Retinal pigment epithelial cell (primary cell): ENCODE measurements around the gene TRAPPC4.
"Not testable (repeated sequence)": the region's sequence is repeated elsewhere in the genome, so short reads cannot be mapped to it uniquely, and the experiment has no call there.

Experiments
- DNase-seq: peaks from one replicate; pipeline ENCODE4 v3.0.0-alpha.2; 2010; ENCODE audit warnings: low read depth
- H3K4me3 ChIP-seq: 2 replicates; pipeline ENCODE4 v1.5.1; 2011; ENCODE audit warnings: mild to moderate bottlenecking, low read length, control low read depth, moderate library complexity
- TF ChIP-seq, protein P1 (sequence below): conservative IDR thresholded peaks from 2 replicates; pipeline ENCODE4 v1.5.1; 2011; ENCODE audit warnings: low read depth, low read length, control low read depth, inconsistent platforms

TRAPPC4 gene

GRCh38 chr11:118980191-118980881 is 38.2 kb upstream of the TRAPPC4 start:
- no peak for DNase-seq
- H3K4me3 ChIP-seq: no peak overlapping the region

GRCh38 chr11:118984337-118984736 is 34.2 kb upstream of the TRAPPC4 start:
- not testable (repeated sequence) for DNase-seq, H3K4me3 ChIP-seq

More at GRCh38 chr11:118980191-118980881, 38.2 kb upstream of the TRAPPC4 start:
- TF ChIP-seq, protein P1, sequence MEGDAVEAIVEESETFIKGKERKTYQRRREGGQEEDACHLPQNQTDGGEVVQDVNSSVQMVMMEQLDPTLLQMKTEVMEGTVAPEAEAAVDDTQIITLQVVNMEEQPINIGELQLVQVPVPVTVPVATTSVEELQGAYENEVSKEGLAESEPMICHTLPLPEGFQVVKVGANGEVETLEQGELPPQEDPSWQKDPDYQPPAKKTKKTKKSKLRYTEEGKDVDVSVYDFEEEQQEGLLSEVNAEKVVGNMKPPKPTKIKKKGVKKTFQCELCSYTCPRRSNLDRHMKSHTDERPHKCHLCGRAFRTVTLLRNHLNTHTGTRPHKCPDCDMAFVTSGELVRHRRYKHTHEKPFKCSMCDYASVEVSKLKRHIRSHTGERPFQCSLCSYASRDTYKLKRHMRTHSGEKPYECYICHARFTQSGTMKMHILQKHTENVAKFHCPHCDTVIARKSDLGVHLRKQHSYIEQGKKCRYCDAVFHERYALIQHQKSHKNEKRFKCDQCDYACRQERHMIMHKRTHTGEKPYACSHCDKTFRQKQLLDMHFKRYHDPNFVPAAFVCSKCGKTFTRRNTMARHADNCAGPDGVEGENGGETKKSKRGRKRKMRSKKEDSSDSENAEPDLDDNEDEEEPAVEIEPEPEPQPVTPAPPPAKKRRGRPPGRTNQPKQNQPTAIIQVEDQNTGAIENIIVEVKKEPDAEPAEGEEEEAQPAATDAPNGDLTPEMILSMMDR: no peak

- TF ChIP-seq, protein P1: no peak
- no peak for DNase-seq
These were observed 33.7 kb upstream of the TRAPPC4 start for GRCh38 chr11:118984825-118985224.

GRCh38 chr11:118988280-118988679 is 30.3 kb upstream of the TRAPPC4 start:
- no peak overlapping the region for H3K4me3 ChIP-seq
- TF ChIP-seq, protein P1: no peak
- DNase-seq: no peak

More at GRCh38 chr11:118984825-118985224, 33.7 kb upstream of the TRAPPC4 start:
- no peak overlapping the region for H3K4me3 ChIP-seq

- DNase-seq, H3K4me3 ChIP-seq: not testable (repeated sequence)
These were observed 27.0 kb upstream of the TRAPPC4 start for GRCh38 chr11:118991486-118992038.

DNA sequence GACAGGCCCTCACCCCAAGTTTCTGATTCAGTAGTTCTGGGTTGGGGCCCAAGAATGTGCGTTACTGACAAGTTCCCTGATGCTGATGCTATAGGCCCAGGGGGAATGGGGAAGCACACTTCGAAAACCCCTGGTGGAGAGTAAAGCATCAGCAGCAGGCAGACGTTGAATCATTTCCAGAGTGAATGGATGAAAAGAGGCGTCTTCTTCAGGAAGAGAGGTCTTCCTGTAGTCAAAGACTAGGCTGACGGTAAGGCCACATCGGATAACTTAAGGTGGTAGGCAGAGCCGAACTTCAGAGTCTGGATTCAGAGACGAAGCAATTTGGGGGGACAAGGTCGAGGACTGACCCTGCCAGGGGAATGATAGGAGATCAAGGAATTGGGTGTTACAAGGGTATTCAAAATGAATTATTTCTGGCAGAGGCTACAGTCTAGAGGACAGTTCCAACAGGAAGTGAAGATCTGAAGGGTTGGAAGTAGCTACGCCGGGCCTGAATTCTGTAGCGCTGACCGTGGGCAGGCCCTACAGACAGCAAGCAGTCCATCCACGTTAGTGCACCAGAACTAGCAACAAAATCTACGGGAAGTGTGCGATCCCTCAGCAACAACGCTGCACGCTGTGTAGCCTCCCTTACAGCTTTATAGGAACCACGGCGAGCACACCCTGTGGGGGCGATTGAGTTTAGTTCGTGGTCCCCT is 21.5 kb upstream of the TRAPPC4 start:
- no peak for DNase-seq
- peak overlapping the region; percentile 90 for H3K4me3 ChIP-seq
- TF ChIP-seq, protein P1: peak; percentile 22

- TF ChIP-seq, protein P1: no peak
- peak within 1 kb of the TSS; percentile 90 for H3K4me3 ChIP-seq
- peak; percentile 39 for DNase-seq
These were observed 20.8 kb upstream of the TRAPPC4 start, which contains the start of gene CENATAC for GRCh38 chr11:118997627-118998387. CENATAC (plus strand) TSS chr11:118998138; CDS start chr11:118998198, 60 bp downstream.
